Epidermal melanocyte (primary cell): ENCODE results near the gene ARMC5.
"Not testable (repeated sequence)": the region's sequence is repeated elsewhere in the genome, so short reads cannot be mapped to it uniquely, and the experiment has no call there.

Experiments
- DNase-seq: peaks from one replicate; pipeline ENCODE4 v3.0.0; 2011; ENCODE audit warnings: low spot score; ENCODE audit not compliant: insufficient read length

ARMC5 gene

GRCh38 chr16:31496670-31497069 is 37.4 kb downstream of the ARMC5 start:
- DNase-seq: no peak

GRCh38 chr16:31498493-31498892 is 39.2 kb downstream of the ARMC5 start:
- DNase-seq: no peak

- DNase-seq: no peak
These were observed 40.6 kb downstream of the ARMC5 start for GRCh38 chr16:31499928-31500327.

GRCh38 chr16:31501226-31501965 is 42.1 kb downstream of the ARMC5 start:
- no peak for DNase-seq

GRCh38 chr16:31501966-31502348 is 42.7 kb downstream of the ARMC5 start:
- no peak for DNase-seq

- DNase-seq: no peak
These were observed 43.7 kb downstream of the ARMC5 start for GRCh38 chr16:31502981-31503380.

- not testable (repeated sequence) for DNase-seq
These were observed 44.3 kb downstream of the ARMC5 start for GRCh38 chr16:31503555-31503954.

GRCh38 chr16:31504159-31504558 is 44.9 kb downstream of the ARMC5 start:
- no peak for DNase-seq

GRCh38 chr16:31505483-31505882 is 46.2 kb downstream of the ARMC5 start:
- DNase-seq: no peak

- no peak for DNase-seq
These were observed 48.3 kb downstream of the ARMC5 start for GRCh38 chr16:31507617-31507928.

- peak; percentile 82 for DNase-seq
These were observed 48.8 kb downstream of the ARMC5 start, which contains the start of gene RUSF1 for GRCh38 chr16:31507929-31508705. RUSF1 (minus strand) TSS chr16:31508391; CDS start chr16:31508373, 18 bp downstream.

GRCh38 chr16:31508706-31509195 is 49.5 kb downstream of the ARMC5 start:
- DNase-seq: no peak

- DNase-seq: no peak
These were observed 53.8 kb downstream of the ARMC5 start for GRCh38 chr16:31513126-31513525.

- DNase-seq: no peak
These were observed 54.6 kb downstream of the ARMC5 start for GRCh38 chr16:31513884-31514283.
